Heart left ventricle (tissue), 13 donors: ENCODE data around the gene GRP.

ENCODE experiments used
- CTCF ChIP-seq, 12 donors: fragments of 200-600 bp; sonication (generic) in 4 of 12; IDR thresholded peaks; one replicate each; pipeline versions ENCODE4 v1.5.0 to v1.8.0; 2018 to 2022; ENCODE audit warnings: antibody characterized with exemption in 12 of 12, mild to moderate bottlenecking in 5 of 12
- POLR2A ChIP-seq, 2 donors: fragments of 450-650 bp; IDR thresholded peaks; one replicate each; pipeline ENCODE4 v1.6.1; 2017; ENCODE audit warnings: antibody characterized with exemption in 2 of 2, mild to moderate bottlenecking in 2 of 2, moderate library complexity in 2 of 2
- donor health status: ischemic (EF 13 %, LVEDD 7.1; RV severe dilation, severe dysfunction).
- donor health status: DM: no; HTN: yes; CAD: no.
- donor health status: DM: no; HTN: no; CAD: no.
- donor health status: ischemic (EF 25% LVEDD 6.9; RV normal size, moderate dysfunction).
- donor health status: ischemic (EF 25% LVEDD 5.7; RV mildly dilated, moderate dysfunction).
- donor health status: ischemic (EF 35%, LVEDD 5.7; RV mildly dilated, moderate dysfunction).
- donor health status: nonischemic (EF 11% LVEDD 7.7; RV severe dilation, severe dysfunction).
- donor health status: DM: yes; HTN: yes; CAD: no.
- donor health status: PGD.
- donor health status: ischemic (EF 29% LVEDD 5.4; RV normal size, mild dysfunction).
- donor health status: nonischemic (EF 23%, LVEDD 6.1; RV moderate dilation, normal function).

GRCh38 chr18:59172664-59173249 is 47.2 kb upstream of the GRP start:
- TF ChIP-seq POLR2A (IDR thresholded peaks at IDR 0.05) (no peak), CTCF (IDR thresholded peaks at IDR 0.05) (no peak)
